Ovary (tissue), 9 donors: Measurements from ENCODE around the gene TALDO1. TPM values are rescaled to one million over a fixed set of nuclear protein-coding genes. Genes with fewer than 3 reads are reported as not detected.

Source experiments
- DNase-seq, 5 donors: peaks; one replicate each; pipeline ENCODE4 v3.0.0-alpha.2; 2019 to 2020
- H3K27ac ChIP-seq, 2 donors: fragments of 200-600 bp; one replicate each; pipeline versions ENCODE4 v1.5.1 to v1.8.0; 2019 to 2022
- H3K27me3 ChIP-seq: fragments of 200-600 bp; one replicate; pipeline ENCODE4 v1.8.0; 2022
- H3K36me3 ChIP-seq: fragments of 200-600 bp; sonication (generic); one replicate; pipeline ENCODE4 v1.5.1; 2019
- H3K4me1 ChIP-seq: one replicate; pipeline ENCODE4 v1.8.1; 2013; ENCODE audit warnings: mild to moderate bottlenecking, moderate library complexity; ENCODE audit not compliant: insufficient read depth
- H3K4me3 ChIP-seq: fragments of 200-600 bp; sonication (generic); one replicate; pipeline ENCODE4 v1.5.1; 2017
- H3K9me3 ChIP-seq, 2 donors: fragments of 200-600 bp in 1 of 2; sonication (generic) in 1 of 2; one replicate each; pipeline versions ENCODE4 v1.5.1 to v1.8.1; 2013 to 2019; ENCODE audit warnings: mild to moderate bottlenecking in 1 of 2, moderate library complexity in 1 of 2
- CTCF ChIP-seq, 3 donors: fragments of 450-650 bp in 2 of 3; fragments of 200-600 bp in 1 of 3; IDR thresholded peaks; one replicate each; pipeline versions ENCODE4 v1.5.1 to v1.8.0; 2016 to 2022; ENCODE audit warnings: antibody characterized with exemption in 3 of 3, mild to moderate bottlenecking in 1 of 3
- EP300 ChIP-seq: sonication (generic); formaldehyde crosslinking; IDR thresholded peaks from one replicate; pipeline ENCODE4 v1.6.1; 2017; ENCODE audit warnings: antibody characterized with exemption
- POLR2A ChIP-seq: fragments of 450-650 bp; IDR thresholded peaks from one replicate; pipeline ENCODE4 v1.6.1; 2017; ENCODE audit warnings: antibody characterized with exemption, mild to moderate bottlenecking, moderate library complexity
- WGBS, 3 donors: extraction: QIAGEN DNeasy Blood & Tissue Kit in 1 of 3; methylation state at CpG; one replicate each; pipeline versions ENCODE4 v1.1.5 to v1.1.7; 2013 to 2017; 5-methylcytosine and 5-hydroxymethylcytosine counted together
- intact Hi-C, 4 donors: fragments of 100-400 bp; cut with DNase I; formaldehyde crosslinking; loops; one replicate each; pipeline versions ENCODE4 v1.11.0 to v1.15.1; 2022 to 2023
- polyA plus RNA-seq, 2 donors: library from polyadenylated mRNA; stranded (reverse); fragments of 200-250 nt in 1 of 2; fragments of 350-450 nt in 1 of 2; fragmentation: Illumina TruSeq in 1 of 2; extraction: RNeasy Lipid Tissue Mini Kit (QIAGEN cat#74804) in 1 of 2; gene quantifications; one replicate each; pipeline ENCODE4 v1.2.3, GENCODE V29; 2013 to 2014
- small RNA-seq: library from RNA; depleted of rRNA; stranded (forward); fragments of <200 nt; gene quantifications from one replicate; pipeline ENCODE3, GENCODE V24; 2016
- total RNA-seq, 7 donors: library from RNA; depleted of rRNA in 2 of 7; stranded (reverse); fragments of >200 nt in 2 of 7; fragmentation: NEBNext Ultra II Directional in 3 of 7; extraction: Animal tissue kit (Norgen Biotek cat#: 25700) in 3 of 7; gene quantifications; one replicate each; pipeline versions ENCODE4 v1.1.0 to v1.2.4, GENCODE V29; 2016 to 2023
- donor health status: DM: no; HTN: no; CAD: no; lungs with moderate emphysema.
- donor health status: DM: no; HTN: no; CAD: no.
- donor health status: Bipolar disorder and iron deficiency.
- donor health status: DM: yes; HTN: yes; CAD: no.
- donor health status: DM: no; HTN: no; CAD: no.
- donor health status: DM: yes; HTN: yes; CAD: no.

Gene TALDO1
- total and polyA plus RNA-seq, 9 donors: 75.0 to 134 (median 110) TPM

- intact Hi-C loops: no loop called here
- WGBS, 3 donors: 77 to 85% (median 81%) methylated on average over 6 of the region's 6 CpGs
These were observed 65.8 kb downstream of the TALDO1 start for GRCh38 chr11:813072-813455.

GRCh38 chr11:813456-814096 lies 66.3 kb downstream of the TALDO1 start:
- Histone ChIP-seq H3K9me3 (no peaks in the 10 kb centered on the region), H3K4me1 (peaks cover 10% of the 10 kb centered on the region), H3K27me3 (no peaks in the 10 kb centered on the region), H3K4me3 (no peak overlapping the region), H3K36me3 (no peaks in the 10 kb centered on the region), H3K27ac (no peak overlapping the region)
- DNase-seq: no peak
- TF ChIP-seq EP300 (no peak), POLR2A (no peak), CTCF (IDR thresholded peaks at IDR 0.05) (no peak)
- intact Hi-C loops: no loop called here
- 68 to 73% (median 69%) methylated on average over 9 of the region's 9 CpGs for WGBS, 3 donors

More at GRCh38 chr11:813072-813455, 65.8 kb downstream of the TALDO1 start:
- TF ChIP-seq EP300 (no peak), POLR2A (no peak), CTCF (IDR thresholded peaks at IDR 0.05) (no peak)
- no peak overlapping the region for H3K4me3 ChIP-seq
- no peak overlapping the region for H3K27ac ChIP-seq
- no peak for DNase-seq
- no peaks in the 10 kb centered on the region for H3K36me3 ChIP-seq
- H3K27me3 ChIP-seq: no peaks in the 10 kb centered on the region
- H3K9me3 ChIP-seq: no peaks in the 10 kb centered on the region
- peaks cover 10% of the 10 kb centered on the region for H3K4me1 ChIP-seq

Small RNAs within 50 kb of the gene (small RNA-seq; reads per million reads assigned to genes)
- not detected for gene SNORA52

Other genes starting within 250 kb of the TALDO1 start
- 100 to 1,000 TPM; 105 to 233 (median 169) TPM for gene RNH1, start 240.2 kb upstream of the TALDO1 start, total RNA-seq
- gene RNH1, start 240.2 kb upstream of the TALDO1 start, polyA plus RNA-seq: 100 to 1,000 TPM in 1 of 2 donors, 10 to 100 TPM in 1; 17.4 to 147 TPM
- 10 to 100 TPM; 21.3 to 49.6 (median 36.3) TPM for gene HRAS, start 211.9 kb upstream of the TALDO1 start, total RNA-seq
- gene HRAS, start 211.9 kb upstream of the TALDO1 start, polyA plus RNA-seq: 10 to 100 TPM in 1 of 2 donors, 1 to 10 TPM in 1; 4.3 to 38.0 TPM
- 1 to 10 TPM in 6 of 7 donors, under 1 TPM in 1; 0.60 to 6.2 (median 2.0) TPM for gene LRRC56, start 209.9 kb upstream of the TALDO1 start, total RNA-seq
- gene LRRC56, start 209.9 kb upstream of the TALDO1 start, polyA plus RNA-seq: 1 to 10 TPM in 1 of 2 donors, not detected in 1; 2.1 TPM
- gene LMNTD2, start 186.7 kb upstream of the TALDO1 start, total RNA-seq: 1 to 10 TPM in 5 of 7 donors, under 1 TPM in 2; 0.70 to 7.6 (median 1.2) TPM
- gene LMNTD2, start 186.7 kb upstream of the TALDO1 start, polyA plus RNA-seq: 1 to 10 TPM in 1 of 2 donors, not detected in 1; 1.1 TPM
- 100 to 1,000 TPM in 1 of 7 donors, 10 to 100 TPM in 2, 1 to 10 TPM in 4; 4.7 to 163 (median 9.5) TPM for gene RASSF7, start 186.5 kb upstream of the TALDO1 start, total RNA-seq
- gene RASSF7, start 186.5 kb upstream of the TALDO1 start, polyA plus RNA-seq: 1 to 10 TPM in 1 of 2 donors, not detected in 1; 7.4 TPM
- 10 to 100 TPM; 15.5 to 34.2 (median 31.0) TPM for gene PHRF1, start 171.0 kb upstream of the TALDO1 start, total RNA-seq
- 10 to 100 TPM in 1 of 2 donors, 1 to 10 TPM in 1; 3.8 to 21.3 TPM for gene PHRF1, start 171.0 kb upstream of the TALDO1 start, polyA plus RNA-seq
- gene IRF7, start 131.5 kb upstream of the TALDO1 start, total RNA-seq: 10 to 100 TPM in 6 of 7 donors, 1 to 10 TPM in 1; 8.2 to 59.1 (median 17.1) TPM
- gene IRF7, start 131.5 kb upstream of the TALDO1 start, polyA plus RNA-seq: 10 to 100 TPM in 1 of 2 donors, under 1 TPM in 1; 0.28 to 22.8 TPM
- gene CDHR5, start 122.5 kb upstream of the TALDO1 start, total RNA-seq: 1 to 10 TPM in 1 of 7 donors, under 1 TPM in 2, not detected in 4; 0.20 to 2.3 (median 0.22) TPM
- under 1 TPM in 1 of 2 donors, not detected in 1; 0.07 TPM for gene CDHR5, start 122.5 kb upstream of the TALDO1 start, polyA plus RNA-seq
- not detected for gene SCT, start 120.3 kb upstream of the TALDO1 start, total RNA-seq
- gene SCT, start 120.3 kb upstream of the TALDO1 start, polyA plus RNA-seq: under 1 TPM in 1 of 2 donors, not detected in 1; 0.68 TPM
- gene DRD4, start 110.2 kb upstream of the TALDO1 start, total RNA-seq: 1 to 10 TPM in 5 of 7 donors, under 1 TPM in 2; 0.57 to 3.3 (median 1.7) TPM
- gene DRD4, start 110.2 kb upstream of the TALDO1 start, polyA plus RNA-seq: under 1 TPM in 1 of 2 donors, not detected in 1; 0.63 TPM
- 10 to 100 TPM; 15.5 to 43.4 (median 34.1) TPM for gene DEAF1, start 52.2 kb upstream of the TALDO1 start, total RNA-seq
- gene DEAF1, start 52.2 kb upstream of the TALDO1 start, polyA plus RNA-seq: 10 to 100 TPM; 10.2 to 23.9 TPM
- gene TMEM80, start 51.6 kb upstream of the TALDO1 start, total RNA-seq: 10 to 100 TPM; 15.4 to 38.0 (median 30.5) TPM
- 10 to 100 TPM; 28.9 to 37.6 TPM for gene TMEM80, start 51.6 kb upstream of the TALDO1 start, polyA plus RNA-seq
- 10 to 100 TPM; 20.6 to 57.9 (median 34.2) TPM for gene EPS8L2, start 41.2 kb upstream of the TALDO1 start, total RNA-seq
- 10 to 100 TPM in 1 of 2 donors, 1 to 10 TPM in 1; 5.9 to 17.4 TPM for gene EPS8L2, start 41.2 kb upstream of the TALDO1 start, polyA plus RNA-seq
- gene GATD1, start 30.0 kb downstream of the TALDO1 start, total RNA-seq: 10 to 100 TPM; 14.7 to 79.8 (median 59.9) TPM
- gene GATD1, start 30.0 kb downstream of the TALDO1 start, polyA plus RNA-seq: 10 to 100 TPM in 1 of 2 donors, 1 to 10 TPM in 1; 9.4 to 52.1 TPM
- gene CEND1, start 42.6 kb downstream of the TALDO1 start, total RNA-seq: under 1 TPM in 1 of 7 donors, not detected in 6; 0.15 TPM
- under 1 TPM in 1 of 2 donors, not detected in 1; 0.07 TPM for gene CEND1, start 42.6 kb downstream of the TALDO1 start, polyA plus RNA-seq
- 10 to 100 TPM in 6 of 7 donors, 1 to 10 TPM in 1; 6.6 to 23.3 (median 16.7) TPM for gene SLC25A22, start 50.8 kb downstream of the TALDO1 start, total RNA-seq
- gene SLC25A22, start 50.8 kb downstream of the TALDO1 start, polyA plus RNA-seq: 10 to 100 TPM in 1 of 2 donors, under 1 TPM in 1; 0.42 to 11.3 TPM
- gene PIDD1, start 57.8 kb downstream of the TALDO1 start, total RNA-seq: 10 to 100 TPM; 10.1 to 18.1 (median 14.1) TPM
- 10 to 100 TPM in 1 of 2 donors, under 1 TPM in 1; 0.23 to 14.0 TPM for gene PIDD1, start 57.8 kb downstream of the TALDO1 start, polyA plus RNA-seq
- gene RPLP2, start 62.5 kb downstream of the TALDO1 start, total RNA-seq: 1,000 to 10,000 TPM in 5 of 7 donors, 100 to 1,000 TPM in 2; 901 to 4,238 (median 3,176) TPM
- 1,000 to 10,000 TPM in 1 of 2 donors, 100 to 1,000 TPM in 1; 237 to 2,243 TPM for gene RPLP2, start 62.5 kb downstream of the TALDO1 start, polyA plus RNA-seq
- 10 to 100 TPM; 33.0 to 98.2 (median 83.0) TPM for gene PNPLA2, start 71.5 kb downstream of the TALDO1 start, total RNA-seq
- gene PNPLA2, start 71.5 kb downstream of the TALDO1 start, polyA plus RNA-seq: 10 to 100 TPM; 12.9 to 91.5 TPM
- 1 to 10 TPM; 1.2 to 6.5 (median 3.9) TPM for gene CRACR2B, start 80.5 kb downstream of the TALDO1 start, total RNA-seq
- 1 to 10 TPM in 1 of 2 donors, under 1 TPM in 1; 0.18 to 5.0 TPM for gene CRACR2B, start 80.5 kb downstream of the TALDO1 start, polyA plus RNA-seq
- gene CD151, start 85.5 kb downstream of the TALDO1 start, total RNA-seq: 100 to 1,000 TPM in 6 of 7 donors, 10 to 100 TPM in 1; 32.9 to 243 (median 176) TPM
- gene CD151, start 85.5 kb downstream of the TALDO1 start, polyA plus RNA-seq: 100 to 1,000 TPM in 1 of 2 donors, 10 to 100 TPM in 1; 46.3 to 168 TPM
- gene POLR2L, start 95.1 kb downstream of the TALDO1 start, total RNA-seq: 10 to 100 TPM; 26.8 to 89.3 (median 62.7) TPM
- 10 to 100 TPM in 1 of 2 donors, 1 to 10 TPM in 1; 4.9 to 67.3 TPM for gene POLR2L, start 95.1 kb downstream of the TALDO1 start, polyA plus RNA-seq
- gene TSPAN4, start 95.4 kb downstream of the TALDO1 start, total RNA-seq: 100 to 1,000 TPM in 1 of 7 donors, 10 to 100 TPM in 6; 66.6 to 109 (median 89.7) TPM
- 100 to 1,000 TPM in 1 of 2 donors, 1 to 10 TPM in 1; 6.4 to 124 TPM for gene TSPAN4, start 95.4 kb downstream of the TALDO1 start, polyA plus RNA-seq
- 10 to 100 TPM; 62.2 to 90.7 (median 75.7) TPM for gene CHID1, start 163.3 kb downstream of the TALDO1 start, total RNA-seq
- 10 to 100 TPM; 41.0 to 68.1 TPM for gene CHID1, start 163.3 kb downstream of the TALDO1 start, polyA plus RNA-seq
- 10 to 100 TPM; 27.7 to 80.1 (median 54.0) TPM for gene AP2A2, start 178.4 kb downstream of the TALDO1 start, total RNA-seq
- 100 to 1,000 TPM in 1 of 2 donors, 10 to 100 TPM in 1; 31.1 to 151 TPM for gene AP2A2, start 178.4 kb downstream of the TALDO1 start, polyA plus RNA-seq